Stimulated activated CD8-positive, alpha-beta memory T cell treated with anti-CD3 and anti-CD28 coated beads, Interleukin-15, amount 100 ng/mL, for 4 hours (primary cell): ENCODE results near the gene CTNNA3.

Experiments used
- DNase-seq, 2 donors: peaks; one replicate each; pipeline ENCODE4 v3.0.0-alpha.2; 2020; ENCODE audit warnings: low read depth in 2 of 2

Gene CTNNA3

GRCh38 chr10:67114945-67115344 is 581.0 kb downstream of the CTNNA3 start:
- DNase-seq, result no peak

- no peak for DNase-seq
These were observed 583.2 kb downstream of the CTNNA3 start for GRCh38 chr10:67112765-67113164.

- no peak for DNase-seq
These were observed 585.7 kb downstream of the CTNNA3 start for GRCh38 chr10:67110286-67110685.

- DNase-seq, result no peak
These were observed 588.3 kb downstream of the CTNNA3 start for GRCh38 chr10:67107670-67108069.

- DNase-seq, result no peak
These were observed 595.0 kb downstream of the CTNNA3 start for GRCh38 chr10:67100951-67101350.

GRCh38 chr10:67098461-67098860 is 597.5 kb downstream of the CTNNA3 start:
- DNase-seq, result no peak

- no peak for DNase-seq
These were observed 600.5 kb downstream of the CTNNA3 start for GRCh38 chr10:67095531-67095930.

- DNase-seq, result no peak
These were observed 608.0 kb downstream of the CTNNA3 start for GRCh38 chr10:67088036-67088435.

- DNase-seq, result no peak
These were observed 608.9 kb downstream of the CTNNA3 start for GRCh38 chr10:67087135-67087425.

- DNase-seq, result no peak
These were observed 609.5 kb downstream of the CTNNA3 start for GRCh38 chr10:67086327-67087134.

- no peak for DNase-seq
These were observed 616.9 kb downstream of the CTNNA3 start for GRCh38 chr10:67079126-67079525.

GRCh38 chr10:67077376-67077775 is 618.6 kb downstream of the CTNNA3 start:
- no peak for DNase-seq

- DNase-seq, result no peak
These were observed 619.9 kb downstream of the CTNNA3 start for GRCh38 chr10:67076144-67076543.

- no peak for DNase-seq
These were observed 620.5 kb downstream of the CTNNA3 start for GRCh38 chr10:67075491-67075971.

GRCh38 chr10:67072654-67073053 is 623.3 kb downstream of the CTNNA3 start:
- no peak for DNase-seq

- DNase-seq, result no peak
These were observed 645.6 kb downstream of the CTNNA3 start for GRCh38 chr10:67050415-67050814.

GRCh38 chr10:67049988-67050387 is 646.0 kb downstream of the CTNNA3 start:
- DNase-seq, result no peak

GRCh38 chr10:67046507-67046906 is 649.5 kb downstream of the CTNNA3 start:
- DNase-seq, result no peak

- DNase-seq, result no peak
These were observed 650.6 kb downstream of the CTNNA3 start for GRCh38 chr10:67045404-67045803.

- no peak for DNase-seq
These were observed 653.0 kb downstream of the CTNNA3 start for GRCh38 chr10:67043041-67043440.

- no peak for DNase-seq
These were observed 659.2 kb downstream of the CTNNA3 start for GRCh38 chr10:67036808-67037207.

GRCh38 chr10:67033878-67034277 is 662.1 kb downstream of the CTNNA3 start:
- no peak for DNase-seq

GRCh38 chr10:67022099-67022498 is 673.9 kb downstream of the CTNNA3 start:
- DNase-seq, result no peak

- DNase-seq, result no peak
These were observed 678.8 kb downstream of the CTNNA3 start for GRCh38 chr10:67017218-67017617.
